ENCODE results near the gene FAM3A. TPM values are rescaled to one million over a fixed set of nuclear protein-coding genes. Genes with fewer than 3 reads are reported as not detected.

FAM3A gene
- total RNA-seq, 1 donor from 2014 or later = 4.5 TPM

- peaks cover 13% of the 10 kb centered on the region for H3K27me3 Mint-ChIP-seq (ENCODE audit: insufficient read depth, low read depth)
- H3K4me3 Mint-ChIP-seq = peak within 1 kb of the TSS; percentile 77
- Histone ChIP-seq H2AFZ (replicated peaks) (no peak within 1 kb of the TSS), H3K36me3 (no peaks in the 10 kb centered on the region), H4K20me1 (ENCODE audit: low read depth) (no peaks in the 10 kb centered on the region), H3K79me2 (ENCODE audit: low read depth) (no peaks in the 10 kb centered on the region), H3K4me3 (peak within 1 kb of the TSS; percentile 58), H3K27ac (no peak within 1 kb of the TSS), H3K27me3 (peaks cover 11% of the 10 kb centered on the region), H3K4me2 (peak within 1 kb of the TSS; percentile 84), H3K9me3 (ENCODE audit: low read depth) (no peaks in the 10 kb centered on the region), H3K9ac (no peak within 1 kb of the TSS), H3K4me1 (no peaks in the 10 kb centered on the region), H3F3A (ENCODE audit: low read depth) (peaks cover 9% of the 10 kb centered on the region)
- no peak within 1 kb of the TSS for H3K27ac Mint-ChIP-seq
- H3K4me1 Mint-ChIP-seq = peaks cover 7% of the 10 kb centered on the region
- DNase-seq (ENCODE audit: low spot score) = peak; percentile 61
- TF ChIP-seq EZH2phosphoT487 (IDR thresholded peaks at IDR 0.05) = no peak
- TF ChIP-seq EZH2 (IDR thresholded peaks at IDR 0.05) = no peak
- no peak for TF ChIP-seq CTCF (IDR thresholded peaks at IDR 0.05)
- peaks cover 4% of the 10 kb centered on the region for H3K36me3 Mint-ChIP-seq
- H3K9me3 Mint-ChIP-seq = peaks cover 17% of the 10 kb centered on the region
These were observed 29.4 kb downstream of the FAM3A start, which contains the start of gene UBL4A for GRCh38 chrX:154486396-154487207. Gene UBL4A, minus strand, starts transcription at chrX:154486615. Its CDS starts 31 bp downstream, at chrX:154486584.

GRCh38 chrX:154486052-154486395 is 30.0 kb downstream of the FAM3A start:
- DNase-seq (ENCODE audit: low spot score) = no peak
- Histone ChIP-seq H4K20me1 (ENCODE audit: low read depth) (no peaks in the 10 kb centered on the region), H3K9me3 (ENCODE audit: low read depth) (no peaks in the 10 kb centered on the region), H3K27ac (no peak overlapping the region), H3F3A (ENCODE audit: low read depth) (peaks cover 6% of the 10 kb centered on the region), H3K4me1 (no peaks in the 10 kb centered on the region), H3K9ac (no peak overlapping the region), H3K4me3 (peak overlapping the region; percentile 58), H3K79me2 (ENCODE audit: low read depth) (no peaks in the 10 kb centered on the region), H3K36me3 (no peaks in the 10 kb centered on the region), H2AFZ (replicated peaks) (no peak overlapping the region), H3K27me3 (peaks cover 11% of the 10 kb centered on the region), H3K4me2 (peak overlapping the region; percentile 84)
- Mint-ChIP-seq H3K27me3 (ENCODE audit: insufficient read depth, low read depth) (peaks cover 10% of the 10 kb centered on the region), H3K27ac (no peak overlapping the region), H3K4me1 (peaks cover 7% of the 10 kb centered on the region), H3K9me3 (peaks cover 17% of the 10 kb centered on the region), H3K4me3 (no peak overlapping the region), H3K36me3 (peaks cover 4% of the 10 kb centered on the region)
- TF ChIP-seq EZH2 (IDR thresholded peaks at IDR 0.05) (no peak), CTCF (IDR thresholded peaks at IDR 0.05) (no peak), EZH2phosphoT487 (IDR thresholded peaks at IDR 0.05) (no peak)

GRCh38 chrX:154485150-154486051 is 30.6 kb downstream of the FAM3A start:
- peak overlapping the region; percentile 84 for H3K4me2 ChIP-seq
- no peak for DNase-seq (ENCODE audit: low spot score)
- Mint-ChIP-seq H3K27ac (no peak overlapping the region), H3K36me3 (peaks cover 4% of the 10 kb centered on the region), H3K4me1 (peaks cover 7% of the 10 kb centered on the region), H3K4me3 (peak overlapping the region; percentile 74), H3K27me3 (ENCODE audit: insufficient read depth, low read depth) (peaks cover 11% of the 10 kb centered on the region), H3K9me3 (peaks cover 19% of the 10 kb centered on the region)
- no peaks in the 10 kb centered on the region for H3K36me3 ChIP-seq
- no peaks in the 10 kb centered on the region for H4K20me1 ChIP-seq (ENCODE audit: low read depth)
- TF ChIP-seq EZH2 (IDR thresholded peaks at IDR 0.05) (no peak), CTCF (IDR thresholded peaks at IDR 0.05) (no peak), EZH2phosphoT487 (IDR thresholded peaks at IDR 0.05) (no peak)
- H3K4me3 ChIP-seq = peak overlapping the region; percentile 58
- H3K9me3 ChIP-seq (ENCODE audit: low read depth) = no peaks in the 10 kb centered on the region
- no peak overlapping the region for H3K27ac ChIP-seq
- H3K27me3 ChIP-seq = peaks cover 11% of the 10 kb centered on the region
- no peak overlapping the region for H3K9ac ChIP-seq
- H2AFZ ChIP-seq (replicated peaks) = no peak overlapping the region
- H3F3A ChIP-seq (ENCODE audit: low read depth) = peaks cover 3% of the 10 kb centered on the region
- H3K79me2 ChIP-seq (ENCODE audit: low read depth) = no peaks in the 10 kb centered on the region
- no peaks in the 10 kb centered on the region for H3K4me1 ChIP-seq

All from neural progenitor cell (in vitro differentiated cells).